ENCODE results near the gene FBLN5. TPM values are rescaled to one million over a fixed set of nuclear protein-coding genes. Genes with fewer than 3 reads are reported as not detected.

The FBLN5 gene
- total RNA-seq, 1 experiment from 2014 or later = 3.3 TPM

- no peaks in the 10 kb centered on the region for H3K4me1 ChIP-seq (ENCODE audit: control insufficient read depth in 1 of 2, insufficient read depth in 2 of 2, low read length in 2 of 2)
- no peaks in the 10 kb centered on the region for H3K27me3 ChIP-seq (ENCODE audit: insufficient read depth, low read length)
- no peak overlapping the region for H3K4me3 ChIP-seq (replicated peaks in 1 of 2; ENCODE audit: low read depth in 1 of 2, low read length in 2 of 2)
- no peaks in the 10 kb centered on the region for H3K9me2 ChIP-seq (ENCODE audit: insufficient read depth)
- H3K9ac ChIP-seq (ENCODE audit: low read length) = no peak overlapping the region
- DNase-seq (ENCODE audit: low read depth, low spot score) (no peak), ATAC-seq (no peak)
- no peaks in the 10 kb centered on the region for H3K9me3 ChIP-seq (ENCODE audit: control insufficient read depth in 1 of 2, insufficient read depth in 1 of 2, low read depth in 1 of 2, low read length in 2 of 2)
- TF ChIP-seq ELF1 (IDR thresholded peaks at IDR 0.05; ENCODE audit: borderline replicate concordance, low read depth) = no peak
- TF ChIP-seq POLR2AphosphoS5 (IDR thresholded peaks at IDR 0.05; ENCODE audit: low read depth, low read length) = no peak
- no peak overlapping the region for H2AFZ ChIP-seq (ENCODE audit: low read depth, low read length, poor library complexity, severe bottlenecking)
- no peak overlapping the region for H3K27ac ChIP-seq (ENCODE audit: low read depth, low read length)
- no TSS peak for BruUV-seq (replicated peaks)
- H3K79me2 ChIP-seq (ENCODE audit: insufficient read depth, low read length) = no peaks in the 10 kb centered on the region
- ChIA-PET RAD21 (ENCODE audit: low non-redundant PET in 1 of 2, low total read pairs in 2 of 2, uncharacterized antibody in 2 of 2, unreplicated experiment in 2 of 2) (no interaction called here), CTCF (no interaction called here), POLR2A (no interaction called here)
- no peaks in the 10 kb centered on the region for H4K20me1 ChIP-seq (ENCODE audit: insufficient read depth)
- no peak overlapping the region for H3K4me2 ChIP-seq (ENCODE audit: low read length)
- peaks cover 0 to 3% of the 10 kb centered on the region in 2 experiments; a peak in 1 of 4 replicates for H3K36me3 ChIP-seq (ENCODE audit: control insufficient read depth in 1 of 2, insufficient read depth in 2 of 2, low read length in 2 of 2)
- intact Hi-C loops (cut with micrococcal nuclease) = no loop called here
These were observed 16.0 kb upstream of the FBLN5 start for GRCh38 chr14:91963465-91963864.

DNA sequence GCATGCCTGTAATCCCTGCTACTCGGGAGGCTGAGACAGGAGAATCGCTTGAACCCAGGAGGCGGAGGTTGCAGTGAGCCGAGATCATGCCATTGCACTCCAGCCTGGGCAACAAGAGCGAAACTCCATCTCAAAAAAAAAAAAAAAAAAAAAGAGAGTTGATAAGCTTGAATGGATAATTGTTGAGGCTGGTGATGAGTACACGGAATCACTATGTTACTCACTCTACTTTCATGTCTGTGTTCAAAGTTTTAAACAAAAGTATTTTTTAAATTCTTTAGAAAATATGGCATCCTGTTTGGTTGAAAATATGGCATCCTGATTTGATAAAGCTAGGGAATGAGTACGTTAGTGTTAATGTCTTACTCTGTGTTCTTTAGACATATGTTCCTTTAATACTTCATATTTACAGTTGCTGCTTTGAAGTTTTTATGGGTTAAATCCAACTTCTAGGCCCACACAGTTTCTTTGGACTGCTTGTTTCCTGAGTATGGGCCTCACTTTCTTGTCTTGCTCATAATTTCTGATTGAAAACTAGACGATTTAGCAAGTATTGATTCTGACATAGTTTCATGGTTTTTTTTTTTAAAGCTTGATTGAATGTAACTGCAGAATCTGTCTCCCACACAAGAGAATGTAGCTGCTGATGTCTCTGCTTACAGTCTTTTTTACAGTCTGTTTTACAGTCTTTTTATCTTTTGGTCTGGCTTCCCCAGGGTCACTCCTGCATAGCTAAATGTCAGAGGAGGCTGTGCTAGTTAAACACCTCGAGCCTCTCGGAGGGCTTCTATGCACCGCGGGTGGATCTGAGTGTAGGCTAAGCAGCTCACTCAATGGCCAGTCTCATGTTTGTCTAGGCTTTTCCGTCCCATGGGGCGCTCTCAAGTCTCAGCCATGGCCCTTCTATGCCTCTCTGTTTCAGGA is 14.1 kb upstream of the FBLN5 start:
- Histone ChIP-seq H4K20me1 (ENCODE audit: insufficient read depth) (no peaks in the 10 kb centered on the region), H3K27ac (ENCODE audit: low read depth, low read length) (no peak overlapping the region), H3K79me2 (ENCODE audit: insufficient read depth, low read length) (no peaks in the 10 kb centered on the region), H3K9me3 (ENCODE audit: control insufficient read depth in 1 of 2, insufficient read depth in 1 of 2, low read depth in 1 of 2, low read length in 2 of 2) (no peaks in the 10 kb centered on the region), H3K4me1 (ENCODE audit: control insufficient read depth in 1 of 2, insufficient read depth in 2 of 2, low read length in 2 of 2) (no peaks in the 10 kb centered on the region), H3K27me3 (ENCODE audit: insufficient read depth, low read length) (no peaks in the 10 kb centered on the region), H3K9ac (ENCODE audit: low read length) (no peak overlapping the region), H3K4me3 (replicated peaks in 1 of 2; ENCODE audit: low read depth in 1 of 2, low read length in 2 of 2) (no peak overlapping the region), H2AFZ (ENCODE audit: low read depth, low read length, poor library complexity, severe bottlenecking) (no peak overlapping the region), H3K4me2 (ENCODE audit: low read length) (no peak overlapping the region), H3K36me3 (ENCODE audit: control insufficient read depth in 1 of 2, insufficient read depth in 2 of 2, low read length in 2 of 2) (no peaks in the 10 kb centered on the region), H3K9me2 (ENCODE audit: insufficient read depth) (no peaks in the 10 kb centered on the region)
- POLR2A ChIA-PET = interaction anchor here (0.6 kb wide), 1 partner anchor 18 kb away, joined by 3 read pairs; no protein-coding TSS in a partner anchor
- CTCF ChIA-PET = interaction anchor here (1.1 kb wide), 1 partner anchor 35 kb away, joined by 3 read pairs; no protein-coding TSS in a partner anchor
- RAD21 ChIA-PET (ENCODE audit: low non-redundant PET in 1 of 2, low total read pairs in 2 of 2, uncharacterized antibody in 2 of 2, unreplicated experiment in 2 of 2) = no interaction called here
- TF ChIP-seq ZFX (IDR thresholded peaks at IDR 0.05) (no peak), SIN3A (IDR thresholded peaks at IDR 0.05; ENCODE audit: low read depth) (no peak), ZNF274 (IDR thresholded peaks at IDR 0.05; ENCODE audit: low read depth, low read length) (no peak), POLR2AphosphoS5 (IDR thresholded peaks at IDR 0.05; ENCODE audit: low read depth, low read length) (no peak), RAD21 (IDR thresholded peaks at IDR 0.05; ENCODE audit: low read depth) (no peak), SRF (IDR thresholded peaks at IDR 0.05; ENCODE audit: low read depth) (no peak), CEBPB (IDR thresholded peaks at IDR 0.05; ENCODE audit: low read depth) (no peak), YY1 (IDR thresholded peaks at IDR 0.05; ENCODE audit: extremely low read depth, insufficient replicate concordance, low read depth, low read length) (no peak), CBX3 (IDR thresholded peaks at IDR 0.05; ENCODE audit: low read depth) (no peak)
- TF ChIP-seq, protein P1, sequence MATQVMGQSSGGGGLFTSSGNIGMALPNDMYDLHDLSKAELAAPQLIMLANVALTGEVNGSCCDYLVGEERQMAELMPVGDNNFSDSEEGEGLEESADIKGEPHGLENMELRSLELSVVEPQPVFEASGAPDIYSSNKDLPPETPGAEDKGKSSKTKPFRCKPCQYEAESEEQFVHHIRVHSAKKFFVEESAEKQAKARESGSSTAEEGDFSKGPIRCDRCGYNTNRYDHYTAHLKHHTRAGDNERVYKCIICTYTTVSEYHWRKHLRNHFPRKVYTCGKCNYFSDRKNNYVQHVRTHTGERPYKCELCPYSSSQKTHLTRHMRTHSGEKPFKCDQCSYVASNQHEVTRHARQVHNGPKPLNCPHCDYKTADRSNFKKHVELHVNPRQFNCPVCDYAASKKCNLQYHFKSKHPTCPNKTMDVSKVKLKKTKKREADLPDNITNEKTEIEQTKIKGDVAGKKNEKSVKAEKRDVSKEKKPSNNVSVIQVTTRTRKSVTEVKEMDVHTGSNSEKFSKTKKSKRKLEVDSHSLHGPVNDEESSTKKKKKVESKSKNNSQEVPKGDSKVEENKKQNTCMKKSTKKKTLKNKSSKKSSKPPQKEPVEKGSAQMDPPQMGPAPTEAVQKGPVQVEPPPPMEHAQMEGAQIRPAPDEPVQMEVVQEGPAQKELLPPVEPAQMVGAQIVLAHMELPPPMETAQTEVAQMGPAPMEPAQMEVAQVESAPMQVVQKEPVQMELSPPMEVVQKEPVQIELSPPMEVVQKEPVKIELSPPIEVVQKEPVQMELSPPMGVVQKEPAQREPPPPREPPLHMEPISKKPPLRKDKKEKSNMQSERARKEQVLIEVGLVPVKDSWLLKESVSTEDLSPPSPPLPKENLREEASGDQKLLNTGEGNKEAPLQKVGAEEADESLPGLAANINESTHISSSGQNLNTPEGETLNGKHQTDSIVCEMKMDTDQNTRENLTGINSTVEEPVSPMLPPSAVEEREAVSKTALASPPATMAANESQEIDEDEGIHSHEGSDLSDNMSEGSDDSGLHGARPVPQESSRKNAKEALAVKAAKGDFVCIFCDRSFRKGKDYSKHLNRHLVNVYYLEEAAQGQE (IDR thresholded peaks at IDR 0.05; ENCODE audit: low read depth) = no peak
- TF ChIP-seq, protein P2, sequence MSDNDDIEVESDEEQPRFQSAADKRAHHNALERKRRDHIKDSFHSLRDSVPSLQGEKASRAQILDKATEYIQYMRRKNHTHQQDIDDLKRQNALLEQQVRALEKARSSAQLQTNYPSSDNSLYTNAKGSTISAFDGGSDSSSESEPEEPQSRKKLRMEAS (IDR thresholded peaks at IDR 0.05) = no peak
- BruUV-seq (replicated peaks) = no TSS peak
- intact Hi-C loops (cut with micrococcal nuclease) = no loop called here
- DNase-seq (ENCODE audit: low read depth, low spot score) = no peak
- no peak for ATAC-seq
